Tibial nerve (tissue), 4 donors: Measurements from ENCODE around the gene TLE1. TPM values are rescaled to one million over a fixed set of nuclear protein-coding genes. Genes with fewer than 3 reads are reported as not detected.

Experiments used
- DNase-seq, 2 donors: peaks; one replicate each; pipeline ENCODE4 v3.0.0-alpha.2; 2019; ENCODE audit warnings: low spot score in 2 of 2
- H3K27ac ChIP-seq, 4 donors: fragments of 200-600 bp; sonication (generic) in 3 of 4; one replicate each; pipeline ENCODE4 v1.5.1; 2017 to 2019; ENCODE audit warnings: mild to moderate bottlenecking in 1 of 4
- H3K27me3 ChIP-seq, 2 donors: fragments of 200-600 bp; sonication (generic) in 1 of 2; one replicate each; pipeline versions ENCODE4 v1.5.1 to v1.6.0; 2017 to 2019
- H3K36me3 ChIP-seq, 3 donors: fragments of 200-600 bp; sonication (generic); one replicate each; pipeline ENCODE4 v1.5.1; 2018 to 2019
- H3K4me1 ChIP-seq, 4 donors: fragments of 200-600 bp; sonication (generic) in 3 of 4; one replicate each; pipeline ENCODE4 v1.5.1; 2017 to 2019
- H3K4me3 ChIP-seq, 4 donors: fragments of 200-600 bp; sonication (generic) in 3 of 4; one replicate each; pipeline ENCODE4 v1.5.1; 2017 to 2019; ENCODE audit warnings: mild to moderate bottlenecking in 1 of 4, moderate library complexity in 1 of 4
- H3K9me3 ChIP-seq, 4 donors: fragments of 200-600 bp; sonication (generic) in 3 of 4; one replicate each; pipeline ENCODE4 v1.5.1; 2017 to 2019
- EP300 ChIP-seq, 2 donors: sonication (generic); formaldehyde crosslinking; IDR thresholded peaks; one replicate each; pipeline ENCODE4 v1.6.1; 2017; ENCODE audit warnings: antibody characterized with exemption in 2 of 2, mild to moderate bottlenecking in 1 of 2
- POLR2A ChIP-seq, 2 donors: fragments of 450-650 bp; IDR thresholded peaks; one replicate each; pipeline ENCODE4 v1.6.1; 2017; ENCODE audit warnings: antibody characterized with exemption in 2 of 2, mild to moderate bottlenecking in 2 of 2, moderate library complexity in 2 of 2
- WGBS, 2 donors: methylation state at CpG; one replicate each; pipeline ENCODE4 v1.1.5; 2018; 5-methylcytosine and 5-hydroxymethylcytosine counted together
- total RNA-seq, 4 donors: library from RNA; depleted of rRNA; stranded (reverse); fragments of >200 nt; gene quantifications; one replicate each; pipeline ENCODE4 v1.1.0, GENCODE V29; 2016
- TF ChIP-seq, protein P1 (sequence below), 5 experiments: fragments of 200-600 bp in 3 of 5; fragments of 450-650 bp in 2 of 5; sonication (generic) in 3 of 5; IDR thresholded peaks; one replicate each; pipeline ENCODE4 v1.5.1; 2016 to 2019; ENCODE audit warnings: antibody characterized with exemption in 5 of 5, mild to moderate bottlenecking in 3 of 5, moderate library complexity in 2 of 5

The TLE1 gene
- total RNA-seq, 4 donors from 2014 or later: 81.8 to 107 (median 94.7) TPM

DNA sequence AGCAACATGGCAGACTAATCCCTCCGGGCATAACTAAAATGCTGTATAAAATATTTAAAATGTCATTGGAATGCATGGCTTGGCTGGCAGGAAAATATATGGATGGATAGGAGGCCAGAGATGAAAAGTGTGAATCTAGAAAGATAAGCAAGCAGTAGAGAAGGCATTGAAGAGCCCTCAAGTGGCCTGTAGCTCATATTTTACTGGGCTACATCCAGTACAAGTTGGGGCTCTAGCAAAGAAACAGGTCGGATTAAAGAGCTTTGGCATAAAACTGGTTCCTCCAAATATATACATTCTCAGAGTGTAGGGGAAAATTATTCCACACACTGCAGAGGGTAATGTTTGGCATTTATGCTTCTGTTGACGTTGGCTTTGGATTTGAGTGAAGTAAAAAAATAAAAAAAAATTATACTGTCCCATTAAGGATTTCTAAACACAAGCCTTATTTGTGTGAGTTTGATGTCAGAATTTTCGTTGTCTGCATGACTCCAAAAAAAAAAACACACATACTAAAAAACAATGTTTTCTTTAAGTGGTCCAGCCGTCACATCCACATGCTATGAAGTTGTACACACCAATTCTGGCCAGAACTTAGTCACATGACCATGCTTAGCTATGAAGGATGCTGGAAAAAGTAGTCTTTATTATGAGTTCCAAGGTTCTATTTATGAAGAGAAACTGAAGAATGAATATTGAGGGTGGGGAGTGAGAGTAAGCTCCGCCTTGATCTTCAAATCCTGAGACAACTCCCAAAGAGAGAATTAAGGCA lies 147.0 kb downstream of the TLE1 start:
- TF ChIP-seq EP300 (IDR thresholded peaks at IDR 0.05): no peak
- no peak for TF ChIP-seq POLR2A (IDR thresholded peaks at IDR 0.05)
- TF ChIP-seq, protein P1, sequence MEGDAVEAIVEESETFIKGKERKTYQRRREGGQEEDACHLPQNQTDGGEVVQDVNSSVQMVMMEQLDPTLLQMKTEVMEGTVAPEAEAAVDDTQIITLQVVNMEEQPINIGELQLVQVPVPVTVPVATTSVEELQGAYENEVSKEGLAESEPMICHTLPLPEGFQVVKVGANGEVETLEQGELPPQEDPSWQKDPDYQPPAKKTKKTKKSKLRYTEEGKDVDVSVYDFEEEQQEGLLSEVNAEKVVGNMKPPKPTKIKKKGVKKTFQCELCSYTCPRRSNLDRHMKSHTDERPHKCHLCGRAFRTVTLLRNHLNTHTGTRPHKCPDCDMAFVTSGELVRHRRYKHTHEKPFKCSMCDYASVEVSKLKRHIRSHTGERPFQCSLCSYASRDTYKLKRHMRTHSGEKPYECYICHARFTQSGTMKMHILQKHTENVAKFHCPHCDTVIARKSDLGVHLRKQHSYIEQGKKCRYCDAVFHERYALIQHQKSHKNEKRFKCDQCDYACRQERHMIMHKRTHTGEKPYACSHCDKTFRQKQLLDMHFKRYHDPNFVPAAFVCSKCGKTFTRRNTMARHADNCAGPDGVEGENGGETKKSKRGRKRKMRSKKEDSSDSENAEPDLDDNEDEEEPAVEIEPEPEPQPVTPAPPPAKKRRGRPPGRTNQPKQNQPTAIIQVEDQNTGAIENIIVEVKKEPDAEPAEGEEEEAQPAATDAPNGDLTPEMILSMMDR (IDR thresholded peaks at IDR 0.05): no peak

DNA sequence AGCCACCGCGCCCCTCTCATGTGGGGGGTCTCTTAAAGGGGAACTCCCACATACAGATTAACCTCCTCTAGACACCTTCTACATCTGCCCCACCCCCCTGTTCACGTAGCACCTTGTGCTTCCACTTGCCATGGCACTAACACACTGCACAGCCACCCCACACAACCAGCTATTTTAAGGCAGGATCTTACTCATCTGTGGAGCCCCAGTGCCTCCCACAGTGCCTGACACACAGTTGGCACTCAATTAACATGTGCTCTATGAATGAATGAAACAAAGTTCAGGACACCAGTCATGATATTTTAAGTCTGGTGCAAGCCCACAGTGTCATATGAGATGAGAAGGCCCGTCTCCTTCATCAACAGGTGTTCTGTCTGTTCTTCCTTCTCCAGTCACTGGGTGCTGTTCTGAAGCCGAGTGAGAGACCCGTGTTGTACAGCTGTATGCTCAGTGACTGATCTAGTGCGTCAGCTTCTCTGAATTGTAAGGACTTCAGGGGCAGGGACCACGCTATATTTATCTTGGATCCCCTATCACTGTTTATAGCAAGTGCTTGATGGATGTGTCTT lies 149.1 kb downstream of the TLE1 start:
- no peaks in the 10 kb centered on the region for H3K9me3 ChIP-seq
- TF ChIP-seq EP300 (IDR thresholded peaks at IDR 0.05) (no peak), POLR2A (IDR thresholded peaks at IDR 0.05) (no peak)
- TF ChIP-seq, protein P1 (IDR thresholded peaks at IDR 0.05): no peak
- H3K4me1 ChIP-seq: no peaks in the 10 kb centered on the region
- H3K4me3 ChIP-seq: no peak overlapping the region
- H3K36me3 ChIP-seq: no peaks in the 10 kb centered on the region
- no peak overlapping the region for H3K27ac ChIP-seq
- DNase-seq: no peak
- H3K27me3 ChIP-seq: no peaks in the 10 kb centered on the region
- 97 to 98% methylated on average over 8 of the region's 8 CpGs for WGBS, 2 donors

More for the DNA sequence above, 147.0 kb downstream of the TLE1 start:
- WGBS, 2 donors: 61 to 74% methylated on average over 6 of the region's 6 CpGs
- Histone ChIP-seq H3K4me3 (no peak overlapping the region), H3K4me1 (peaks cover 0 to 13% (median 0%) of the 10 kb centered on the region in 4 donors), H3K27me3 (no peaks in the 10 kb centered on the region), H3K9me3 (no peaks in the 10 kb centered on the region), H3K36me3 (no peaks in the 10 kb centered on the region), H3K27ac (no peak overlapping the region)
- no peak for DNase-seq

DNA sequence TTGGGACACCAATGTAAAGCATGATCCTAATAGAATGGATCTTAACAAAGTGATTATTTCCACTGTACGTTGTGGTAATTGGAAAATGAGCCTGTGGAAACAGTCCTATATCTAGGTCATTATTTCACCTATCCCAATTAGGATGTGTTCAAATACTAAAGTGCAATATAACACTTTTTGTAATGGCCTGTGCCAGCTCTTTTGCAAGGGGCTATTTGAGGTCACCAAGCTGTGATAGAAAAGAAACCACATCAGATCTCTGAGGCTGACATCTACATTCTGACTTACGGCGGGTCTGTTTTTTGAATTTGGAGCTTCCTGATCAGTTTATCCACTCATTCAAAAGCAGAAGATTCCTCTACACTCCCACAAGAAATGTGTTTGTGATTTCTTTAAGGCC lies 150.0 kb downstream of the TLE1 start:
- WGBS, 2 donors: 87 to 94% methylated on average over 3 of the region's 3 CpGs
- Histone ChIP-seq H3K36me3 (no peaks in the 10 kb centered on the region), H3K9me3 (no peaks in the 10 kb centered on the region), H3K4me3 (no peak overlapping the region), H3K27ac (no peak overlapping the region), H3K4me1 (no peaks in the 10 kb centered on the region), H3K27me3 (no peaks in the 10 kb centered on the region)
- no peak for TF ChIP-seq POLR2A (IDR thresholded peaks at IDR 0.05)
- no peak for TF ChIP-seq EP300 (IDR thresholded peaks at IDR 0.05)
- TF ChIP-seq, protein P1 (IDR thresholded peaks at IDR 0.05): no peak
- DNase-seq: no peak

DNA sequence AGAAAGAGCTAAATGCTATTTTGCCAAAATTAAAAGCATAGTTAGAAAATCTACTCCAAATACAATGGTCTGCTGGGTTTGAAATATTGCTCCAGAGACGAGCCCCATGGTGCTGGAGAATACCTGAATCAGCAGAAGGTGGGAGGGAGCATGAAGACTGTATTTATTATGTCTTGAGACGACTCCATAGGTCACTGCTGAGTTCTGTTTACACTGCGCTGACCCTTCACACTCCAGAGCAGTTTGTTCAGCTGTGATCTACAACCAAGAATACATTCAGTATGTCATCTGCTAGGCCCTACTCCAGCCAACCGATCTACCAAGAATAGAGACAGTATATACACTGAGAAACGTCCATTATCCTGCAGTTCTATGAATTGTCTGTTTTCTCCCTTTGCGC lies 150.5 kb downstream of the TLE1 start:
- no peak overlapping the region for H3K27ac ChIP-seq
- TF ChIP-seq POLR2A (IDR thresholded peaks at IDR 0.05) (no peak), EP300 (IDR thresholded peaks at IDR 0.05) (no peak)
- TF ChIP-seq, protein P1 (IDR thresholded peaks at IDR 0.05): no peak
- WGBS, 2 donors: 75 to 79% methylated on average over 6 of the region's 6 CpGs
- no peak for DNase-seq
- H3K9me3 ChIP-seq: no peaks in the 10 kb centered on the region
- H3K27me3 ChIP-seq: no peaks in the 10 kb centered on the region
- no peaks in the 10 kb centered on the region for H3K36me3 ChIP-seq
- no peaks in the 10 kb centered on the region for H3K4me1 ChIP-seq
- no peak overlapping the region for H3K4me3 ChIP-seq

DNA sequence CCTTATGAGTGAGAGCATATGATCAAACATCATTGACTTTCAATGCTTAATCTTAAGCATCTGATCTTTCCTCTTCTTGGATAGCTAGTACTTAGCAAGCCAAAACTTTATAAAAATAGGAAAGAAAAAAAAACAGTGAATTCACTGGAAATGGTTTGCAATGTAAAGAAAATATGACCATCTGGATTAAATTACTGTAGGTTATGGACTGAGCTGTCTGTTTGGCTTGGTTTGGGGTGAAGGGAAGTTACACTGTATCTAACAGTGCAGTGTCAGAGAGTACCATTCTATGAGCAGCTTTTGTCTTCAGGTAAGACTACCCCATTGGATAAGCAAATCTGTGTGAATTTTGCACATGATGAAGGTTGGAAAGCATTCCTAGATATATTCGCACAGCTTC lies 151.4 kb downstream of the TLE1 start:
- Histone ChIP-seq H3K9me3 (no peaks in the 10 kb centered on the region), H3K4me1 (no peaks in the 10 kb centered on the region), H3K36me3 (no peaks in the 10 kb centered on the region), H3K27ac (no peak overlapping the region), H3K27me3 (no peaks in the 10 kb centered on the region), H3K4me3 (no peak overlapping the region)
- DNase-seq: no peak
- 82 to 95% methylated on average over 1 of the region's 1 CpG for WGBS, 2 donors
- TF ChIP-seq EP300 (IDR thresholded peaks at IDR 0.05): no peak
- TF ChIP-seq, protein P1 (IDR thresholded peaks at IDR 0.05): no peak
- no peak for TF ChIP-seq POLR2A (IDR thresholded peaks at IDR 0.05)
